ENCODE results near the gene IFRD2. TPM values are rescaled to one million over a fixed set of nuclear protein-coding genes. Genes with fewer than 3 reads are reported as not detected.

Gene IFRD2
- total and polyA plus RNA-seq, 2 experiments from 2014 or later: 41.4 to 71.6 TPM

DNA sequence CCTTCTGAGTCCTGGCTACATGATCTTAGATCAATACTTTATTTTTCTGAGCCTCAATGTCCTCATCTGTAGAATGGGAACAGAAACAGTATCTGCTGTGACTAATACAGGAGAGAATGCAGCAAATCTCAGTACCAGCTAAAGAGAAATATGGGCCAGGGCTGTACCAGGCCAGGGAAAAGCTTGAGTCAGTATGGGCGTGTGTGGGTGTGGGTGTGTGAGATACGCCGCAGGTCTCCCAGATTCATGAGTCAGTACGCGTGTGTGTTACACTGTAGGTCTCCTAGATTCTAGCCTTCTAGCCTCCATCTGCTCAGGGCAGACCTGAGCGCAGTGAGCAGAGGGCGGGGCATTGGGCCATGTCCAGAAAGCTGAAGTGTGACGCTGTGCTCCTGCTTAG, 41.0 kb downstream of the IFRD2 start:
- Histone ChIP-seq H3K4me3 (no peak overlapping the region), H3K27ac (no peak overlapping the region), H4K20me1 (ENCODE audit: insufficient read depth, poor library complexity, severe bottlenecking) (peaks cover 49% of the 10 kb centered on the region), H3K9me3 (ENCODE audit: low read depth) (no peaks in the 10 kb centered on the region), H3K27me3 (no peaks in the 10 kb centered on the region), H3K4me1 (ENCODE audit: insufficient read depth) (peaks cover 16% of the 10 kb centered on the region), H3K79me2 (peaks cover 64% of the 10 kb centered on the region), H3K9me2 (replicated peaks; ENCODE audit: insufficient read depth) (no peaks in the 10 kb centered on the region), H3K36me3 (replicated peaks; ENCODE audit: insufficient read depth, low read depth) (no peaks in the 10 kb centered on the region), H3K4me2 (no peak overlapping the region), H2AFZ (no peak overlapping the region)
- no peak for TF ChIP-seq CTCF (IDR thresholded peaks at IDR 0.05; ENCODE audit: poor library complexity)
- TF ChIP-seq EZH2phosphoT487 (IDR thresholded peaks at IDR 0.05; ENCODE audit: low read depth, severe bottlenecking, unreplicated experiment): no peak
- no peak for TF ChIP-seq EZH2 (IDR thresholded peaks at IDR 0.05; ENCODE audit: borderline replicate concordance)
- 90% methylated on average over 8 of the region's 8 CpGs for WGBS (ENCODE audit: low lambda C conversion rate, missing lambda C conversion rate)
- no peak for DNase-seq (ENCODE audit: low spot score)

DNA sequence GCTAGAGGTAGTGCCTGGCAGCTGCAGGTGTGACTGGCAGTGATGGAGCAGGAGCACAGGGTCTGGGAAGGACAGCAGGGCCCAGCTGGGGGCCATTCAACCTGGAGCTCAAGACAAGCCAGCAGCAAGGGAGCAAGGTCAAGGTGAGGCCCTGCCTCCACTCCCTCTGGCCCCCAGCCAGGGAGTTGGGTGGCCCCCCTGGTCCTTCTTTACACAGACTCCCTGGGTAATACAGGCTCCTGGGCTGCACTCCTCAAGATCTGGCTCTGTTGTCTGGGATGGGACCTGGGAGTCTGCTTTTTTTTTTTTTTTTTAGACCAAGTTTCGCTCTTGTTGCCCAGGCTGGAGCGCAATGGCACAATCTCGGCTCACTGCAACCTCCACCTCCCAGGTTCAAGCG, 41.7 kb downstream of the IFRD2 start:
- Histone ChIP-seq H3K79me2 (peaks cover 69% of the 10 kb centered on the region), H3K27ac (no peak overlapping the region), H3K9me3 (ENCODE audit: low read depth) (no peaks in the 10 kb centered on the region), H2AFZ (no peak overlapping the region), H3K27me3 (no peaks in the 10 kb centered on the region), H3K4me3 (no peak overlapping the region), H4K20me1 (ENCODE audit: insufficient read depth, poor library complexity, severe bottlenecking) (peaks cover 49% of the 10 kb centered on the region), H3K9me2 (replicated peaks; ENCODE audit: insufficient read depth) (no peaks in the 10 kb centered on the region), H3K4me2 (no peak overlapping the region), H3K36me3 (replicated peaks; ENCODE audit: insufficient read depth, low read depth) (no peaks in the 10 kb centered on the region), H3K4me1 (ENCODE audit: insufficient read depth) (peaks cover 22% of the 10 kb centered on the region)
- TF ChIP-seq EZH2 (IDR thresholded peaks at IDR 0.05; ENCODE audit: borderline replicate concordance): no peak
- TF ChIP-seq CTCF (IDR thresholded peaks at IDR 0.05; ENCODE audit: poor library complexity): no peak
- TF ChIP-seq EZH2phosphoT487 (IDR thresholded peaks at IDR 0.05; ENCODE audit: low read depth, severe bottlenecking, unreplicated experiment): no peak
- no peak for DNase-seq (ENCODE audit: low spot score)
- WGBS (ENCODE audit: low lambda C conversion rate, missing lambda C conversion rate): 100% methylated on average over 4 of the region's 4 CpGs

DNA sequence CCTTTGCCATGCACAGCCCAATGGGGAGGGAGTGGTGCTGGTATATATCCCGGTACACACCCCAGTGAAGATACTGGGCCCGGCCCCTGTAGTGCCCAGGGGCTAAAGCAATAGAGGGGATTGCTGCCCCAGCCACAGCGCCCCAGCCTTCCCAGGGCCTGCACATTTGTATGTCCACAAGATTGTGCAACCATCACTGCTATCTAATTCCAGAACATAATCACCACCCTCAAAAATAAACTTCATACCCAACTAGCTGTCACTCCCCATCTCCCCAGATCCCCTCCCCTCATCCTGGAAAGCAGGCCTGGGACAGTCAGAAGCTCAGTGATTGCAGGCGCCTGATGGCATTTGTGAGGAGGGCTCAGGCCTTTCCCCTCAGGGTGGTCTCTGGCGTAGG, 42.8 kb downstream of the IFRD2 start:
- TF ChIP-seq CTCF (IDR thresholded peaks at IDR 0.05; ENCODE audit: poor library complexity) (no peak), EZH2phosphoT487 (IDR thresholded peaks at IDR 0.05; ENCODE audit: low read depth, severe bottlenecking, unreplicated experiment) (no peak), EZH2 (IDR thresholded peaks at IDR 0.05; ENCODE audit: borderline replicate concordance) (no peak)

DNA sequence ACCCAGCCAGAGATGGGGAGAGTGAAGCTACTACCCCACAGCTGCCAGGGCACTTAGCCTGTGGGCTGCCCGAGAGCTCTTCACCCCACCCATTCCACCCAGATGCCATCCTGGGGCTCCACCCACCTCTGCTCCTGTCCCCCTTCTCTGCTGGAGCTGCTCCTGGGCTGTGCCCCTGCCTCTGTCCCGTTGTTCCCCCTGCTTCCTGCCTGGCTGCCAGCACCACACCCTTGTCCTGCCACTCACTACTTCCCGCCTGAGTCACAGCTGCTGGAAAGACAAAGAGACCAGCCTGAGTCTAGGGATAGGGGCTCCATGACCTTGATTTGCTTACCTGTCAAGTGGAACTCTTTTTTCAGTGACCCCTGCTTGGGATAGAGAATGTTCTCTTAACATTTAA, 43.8 kb downstream of the IFRD2 start:
- WGBS (ENCODE audit: low lambda C conversion rate, missing lambda C conversion rate): 53% methylated on average over 3 of the region's 3 CpGs
- no peak overlapping the region for H3K27ac ChIP-seq
- H3K9me2 ChIP-seq (replicated peaks; ENCODE audit: insufficient read depth): no peaks in the 10 kb centered on the region
- peaks cover 49% of the 10 kb centered on the region for H4K20me1 ChIP-seq (ENCODE audit: insufficient read depth, poor library complexity, severe bottlenecking)
- no peak for DNase-seq (ENCODE audit: low spot score)
- peaks cover 87% of the 10 kb centered on the region for H3K79me2 ChIP-seq
- H2AFZ ChIP-seq: no peak overlapping the region
- no peak overlapping the region for H3K4me2 ChIP-seq
- H3K9me3 ChIP-seq (ENCODE audit: low read depth): no peaks in the 10 kb centered on the region
- no peak overlapping the region for H3K4me3 ChIP-seq
- H3K4me1 ChIP-seq (ENCODE audit: insufficient read depth): peaks cover 26% of the 10 kb centered on the region
- no peaks in the 10 kb centered on the region for H3K27me3 ChIP-seq
- no peaks in the 10 kb centered on the region for H3K36me3 ChIP-seq (replicated peaks; ENCODE audit: insufficient read depth, low read depth)
- TF ChIP-seq CTCF (IDR thresholded peaks at IDR 0.05; ENCODE audit: poor library complexity) (no peak), EZH2phosphoT487 (IDR thresholded peaks at IDR 0.05; ENCODE audit: low read depth, severe bottlenecking, unreplicated experiment) (no peak), EZH2 (IDR thresholded peaks at IDR 0.05; ENCODE audit: borderline replicate concordance) (no peak)

More for the DNA sequence above, 42.8 kb downstream of the IFRD2 start:
- Histone ChIP-seq H3K27me3 (no peaks in the 10 kb centered on the region), H3K4me1 (ENCODE audit: insufficient read depth) (peaks cover 26% of the 10 kb centered on the region), H3K9me2 (replicated peaks; ENCODE audit: insufficient read depth) (no peaks in the 10 kb centered on the region), H3K79me2 (peaks cover 79% of the 10 kb centered on the region), H3K4me3 (no peak overlapping the region), H3K9me3 (ENCODE audit: low read depth) (no peaks in the 10 kb centered on the region), H2AFZ (no peak overlapping the region), H3K4me2 (no peak overlapping the region), H4K20me1 (ENCODE audit: insufficient read depth, poor library complexity, severe bottlenecking) (peaks cover 49% of the 10 kb centered on the region), H3K36me3 (replicated peaks; ENCODE audit: insufficient read depth, low read depth) (no peaks in the 10 kb centered on the region), H3K27ac (no peak overlapping the region)
- WGBS (ENCODE audit: low lambda C conversion rate, missing lambda C conversion rate): 92% methylated on average over 5 of the region's 5 CpGs
- no peak for DNase-seq (ENCODE audit: low spot score)
